H9 (cell line): ENCODE data around the gene RIPK1. TPM values are rescaled to one million over a fixed set of nuclear protein-coding genes. Genes with fewer than 3 reads are reported as not detected.

Experiments used
- DNase-seq: peaks from one replicate; pipeline ENCODE4 v3.0.0-alpha.2; 2017
- H2AFZ ChIP-seq: one replicate; pipeline ENCODE4 v1.6.1; 2013; ENCODE audit warnings: mild to moderate bottlenecking, low read length, control low read depth, moderate library complexity
- H2AK5ac ChIP-seq: 2 replicates; pipeline ENCODE4 v1.6.1; 2013; ENCODE audit warnings: low read length, control low read depth, mixed read lengths; ENCODE audit not compliant: insufficient read length
- H2BK120ac ChIP-seq: one replicate; pipeline ENCODE4 v1.6.1; 2013; ENCODE audit warnings: low read depth, mild to moderate bottlenecking, low read length, control low read depth, inconsistent platforms; ENCODE audit not compliant: poor library complexity, severe bottlenecking
- H2BK12ac ChIP-seq: 2 replicates; pipeline ENCODE4 v1.6.1; 2013; ENCODE audit warnings: low read length, control low read depth, mixed read lengths, low read depth; ENCODE audit not compliant: insufficient read length
- H2BK15ac ChIP-seq: 2 replicates; pipeline ENCODE4 v1.6.1; 2013; ENCODE audit warnings: low read depth, low read length, control low read depth
- H2BK20ac ChIP-seq: one replicate; pipeline ENCODE4 v1.6.1; 2013; ENCODE audit warnings: low read depth, mild to moderate bottlenecking, low read length, control low read depth, inconsistent platforms; ENCODE audit not compliant: poor library complexity, severe bottlenecking
- H2BK5ac ChIP-seq: 2 replicates; pipeline ENCODE4 v1.6.1; 2013; ENCODE audit warnings: low read length, control low read depth, mixed read lengths; ENCODE audit not compliant: insufficient read length
- H3K14ac ChIP-seq: 2 replicates; pipeline ENCODE4 v1.6.1; 2013; ENCODE audit warnings: low read length, control low read depth; ENCODE audit not compliant: insufficient read depth
- H3K18ac ChIP-seq: 2 replicates; pipeline ENCODE4 v1.6.1; 2013; ENCODE audit warnings: low read depth, mild to moderate bottlenecking, mixed read lengths, low read length, control low read depth; ENCODE audit not compliant: insufficient read length
- H3K23ac ChIP-seq: 2 replicates; pipeline ENCODE4 v1.6.1; 2013; ENCODE audit warnings: low read length, control low read depth, mixed read lengths, low read depth; ENCODE audit not compliant: insufficient read length
- H3K23me2 ChIP-seq: 2 replicates; pipeline ENCODE4 v1.6.1; 2013; ENCODE audit warnings: low read depth, mild to moderate bottlenecking, mixed read lengths, low read length, control low read depth; ENCODE audit not compliant: insufficient read length, poor library complexity, severe bottlenecking
- H3K27ac ChIP-seq: 2 replicates; pipeline ENCODE4 v1.5.1; 2013; ENCODE audit warnings: low read length, control low read depth, mixed read lengths, low read depth; ENCODE audit not compliant: insufficient read length
- H3K27me3 ChIP-seq: 2 replicates; pipeline ENCODE4 v1.6.1; 2013; ENCODE audit warnings: low read length, control low read depth, inconsistent platforms; ENCODE audit not compliant: insufficient read depth
- H3K4ac ChIP-seq: 2 replicates; pipeline ENCODE4 v1.6.1; 2013; ENCODE audit warnings: low read depth, mild to moderate bottlenecking, control low read depth, inconsistent platforms, low read length, moderate library complexity
- H3K4me1 ChIP-seq: 2 replicates; pipeline ENCODE4 v1.6.1; 2013; ENCODE audit warnings: low read length, control low read depth, inconsistent platforms; ENCODE audit not compliant: insufficient read depth
- H3K4me2 ChIP-seq: 2 replicates; pipeline ENCODE4 v1.6.1; 2013; ENCODE audit warnings: low read length, control low read depth, mixed read lengths; ENCODE audit not compliant: insufficient read length, insufficient read depth
- H3K56ac ChIP-seq: 2 replicates; pipeline ENCODE4 v1.6.1; 2013; ENCODE audit warnings: low read depth, mild to moderate bottlenecking, mixed read lengths, low read length, control low read depth; ENCODE audit not compliant: insufficient read length
- H3K79me1 ChIP-seq: 2 replicates; pipeline ENCODE4 v1.6.1; 2013; ENCODE audit warnings: low read depth, mild to moderate bottlenecking, moderate library complexity, low read length, control low read depth, inconsistent platforms; ENCODE audit not compliant: insufficient read depth, poor library complexity, severe bottlenecking
- H3K79me2 ChIP-seq: 2 replicates; pipeline ENCODE4 v1.6.1; 2013; ENCODE audit warnings: low read length, control low read depth, inconsistent platforms; ENCODE audit not compliant: insufficient read depth
- H3K9ac ChIP-seq: 2 replicates; pipeline ENCODE4 v1.6.1; 2013; ENCODE audit warnings: low read length, control low read depth, mixed read lengths; ENCODE audit not compliant: insufficient read length; ENCODE audit errors: extremely low read depth
- H3K9me3 ChIP-seq: one replicate; pipeline ENCODE4 v1.6.1; 2013; ENCODE audit warnings: low read depth, low read length, inconsistent platforms; ENCODE audit not compliant: control insufficient read depth
- H3T11ph ChIP-seq: one replicate; pipeline ENCODE4 v1.6.1; 2013; ENCODE audit warnings: mild to moderate bottlenecking, low read length, control low read depth, inconsistent platforms
- H4K20me1 ChIP-seq: one replicate; pipeline ENCODE4 v1.6.1; 2013; ENCODE audit not compliant: control insufficient read depth, insufficient read length, insufficient read depth
- H4K5ac ChIP-seq: 2 replicates; pipeline ENCODE4 v1.6.1; 2013; ENCODE audit warnings: low read depth, mild to moderate bottlenecking, mixed read lengths, low read length, control low read depth; ENCODE audit not compliant: insufficient read length
- H4K8ac ChIP-seq: replicated peaks from 2 replicates; pipeline ENCODE4 v1.6.1; 2013; ENCODE audit warnings: low read length, control low read depth, mixed read lengths, low read depth; ENCODE audit not compliant: insufficient read length
- H4K91ac ChIP-seq: 2 replicates; pipeline ENCODE4 v1.6.1; 2013; ENCODE audit warnings: low read depth, mild to moderate bottlenecking, moderate library complexity, mixed read lengths, low read length, control low read depth; ENCODE audit not compliant: insufficient read length
- H3K27ac Mint-ChIP-seq, 3 experiments: 2 replicates in 2 of 3; 3 replicates in 1 of 3; pipeline ENCODE4 v1.8.0; 2020 to 2021; ENCODE audit warnings: mixed read lengths in 3 of 3, mild to moderate bottlenecking in 1 of 3, moderate library complexity in 1 of 3
- H3K27me3 Mint-ChIP-seq: 2 replicates; pipeline ENCODE4 v1.8.0; 2021; ENCODE audit warnings: low read depth, mild to moderate bottlenecking, moderate library complexity, mixed read lengths
- H3K36me3 Mint-ChIP-seq, 3 experiments: 2 replicates in 2 of 3; 3 replicates in 1 of 3; pipeline ENCODE4 v1.8.0; 2020 to 2021; ENCODE audit warnings: low read depth in 3 of 3, mixed read lengths in 3 of 3; ENCODE audit not compliant: insufficient read depth in 1 of 3
- H3K4me1 Mint-ChIP-seq, 2 experiments: 2 replicates each; pipeline ENCODE4 v1.8.0; 2020; ENCODE audit warnings: mixed read lengths in 2 of 2
- H3K4me3 Mint-ChIP-seq, 2 experiments: 2 replicates in 1 of 2; 3 replicates in 1 of 2; pipeline ENCODE4 v1.8.0; 2020 to 2021; ENCODE audit warnings: mild to moderate bottlenecking in 2 of 2, mixed read lengths in 2 of 2, moderate library complexity in 1 of 2
- H3K9me3 Mint-ChIP-seq, 2 experiments: 2 replicates in 1 of 2; 3 replicates in 1 of 2; pipeline ENCODE4 v1.8.0; 2020; ENCODE audit warnings: mild to moderate bottlenecking in 2 of 2, mixed read lengths in 2 of 2, moderate library complexity in 1 of 2
- WGBS: extraction: QIAGEN DNeasy Blood & Tissue Kit; methylation state at CpG from one replicate; pipeline ENCODE4 v1.1.7; 2013; ENCODE audit warnings: missing lambda C conversion rate, low lambda C conversion rate, mixed read lengths; ENCODE audit not compliant: insufficient read length; ENCODE audit errors: extremely low coverage; 5-methylcytosine and 5-hydroxymethylcytosine counted together
- total RNA-seq: library from RNA; stranded (reverse); gene quantifications from 2 replicates; pipeline ENCODE4 v1.2.1, GENCODE V29; 2021
- TF ChIP-seq, protein P1 (sequence below): fragments of 200-600 bp; sonication (generic); conservative IDR thresholded peaks from 3 replicates; pipeline ENCODE4 v1.8.0; 2021; ENCODE audit warnings: antibody characterized with exemption, mild to moderate bottlenecking

The RIPK1 gene
- total RNA-seq, 1 experiment from 2014 or later: 24.6 TPM

DNA sequence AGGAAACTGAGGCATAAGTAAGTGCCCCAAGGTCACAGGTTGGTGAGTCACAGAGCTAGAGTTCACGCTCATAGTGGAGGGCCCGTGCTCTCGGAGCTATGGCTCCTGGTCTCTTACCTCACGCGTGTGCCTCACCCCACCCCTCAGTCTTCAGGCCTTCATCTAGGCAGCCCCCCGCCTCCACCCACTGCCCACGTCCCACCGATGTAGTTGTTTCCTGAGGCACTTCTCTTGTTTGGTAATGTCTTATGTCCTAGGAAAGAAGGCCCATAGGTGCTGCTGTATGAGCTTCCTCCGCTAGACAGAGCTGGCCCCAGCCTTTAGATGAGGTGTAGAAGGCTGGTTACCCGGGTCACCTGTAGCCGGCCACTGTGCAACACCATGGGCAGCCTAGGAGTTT is 5.1 kb downstream of the RIPK1 start:
- Histone ChIP-seq H3K23me2 (peaks cover 6% of the 10 kb centered on the region), H4K91ac (no peak overlapping the region), H2AFZ (no peak overlapping the region), H3K56ac (no peak overlapping the region), H2BK20ac (no peak overlapping the region), H2BK15ac (no peak overlapping the region), H3K79me1 (peaks cover 3% of the 10 kb centered on the region), H3K14ac (peak overlapping the region; percentile 12; the same call in 1 of the 2 replicates), H2BK12ac (peak overlapping the region; percentile 45), H3K27me3 (no peaks in the 10 kb centered on the region), H3T11ph (no peak overlapping the region), H3K27ac (peak overlapping the region; percentile 12), H2BK120ac (no peak overlapping the region), H3K4ac (no peak overlapping the region), H4K20me1 (no peaks in the 10 kb centered on the region), H2AK5ac (peak overlapping the region; percentile 30), H3K23ac (no peak overlapping the region), H3K4me1 (peaks cover 22% of the 10 kb centered on the region; the same call in 1 of the 2 replicates), H4K5ac (no peak overlapping the region), H3K9me3 (peaks cover 5% of the 10 kb centered on the region), H3K9ac (no peak overlapping the region), H2BK5ac (peak overlapping the region; percentile 35), H3K4me2 (no peak overlapping the region), H3K79me2 (peaks cover 10% of the 10 kb centered on the region; the same call in 1 of the 2 replicates), H3K18ac (no peak overlapping the region), H4K8ac (no peak overlapping the region)
- Mint-ChIP-seq H3K36me3 (peaks cover 21 to 38% (median 30%) of the 10 kb centered on the region in 3 experiments), H3K27me3 (no peaks in the 10 kb centered on the region), H3K9me3 (peaks cover 6 to 9% of the 10 kb centered on the region in 2 experiments; a peak in 4 of 5 replicates), H3K27ac (peak overlapping the region; percentile 44 to 82 (median 49); a peak in 2 of 7 replicates), H3K4me3 (no peak overlapping the region), H3K4me1 (peaks cover 55 to 58% of the 10 kb centered on the region in 2 experiments)
- no peak for DNase-seq
- TF ChIP-seq, protein P1, sequence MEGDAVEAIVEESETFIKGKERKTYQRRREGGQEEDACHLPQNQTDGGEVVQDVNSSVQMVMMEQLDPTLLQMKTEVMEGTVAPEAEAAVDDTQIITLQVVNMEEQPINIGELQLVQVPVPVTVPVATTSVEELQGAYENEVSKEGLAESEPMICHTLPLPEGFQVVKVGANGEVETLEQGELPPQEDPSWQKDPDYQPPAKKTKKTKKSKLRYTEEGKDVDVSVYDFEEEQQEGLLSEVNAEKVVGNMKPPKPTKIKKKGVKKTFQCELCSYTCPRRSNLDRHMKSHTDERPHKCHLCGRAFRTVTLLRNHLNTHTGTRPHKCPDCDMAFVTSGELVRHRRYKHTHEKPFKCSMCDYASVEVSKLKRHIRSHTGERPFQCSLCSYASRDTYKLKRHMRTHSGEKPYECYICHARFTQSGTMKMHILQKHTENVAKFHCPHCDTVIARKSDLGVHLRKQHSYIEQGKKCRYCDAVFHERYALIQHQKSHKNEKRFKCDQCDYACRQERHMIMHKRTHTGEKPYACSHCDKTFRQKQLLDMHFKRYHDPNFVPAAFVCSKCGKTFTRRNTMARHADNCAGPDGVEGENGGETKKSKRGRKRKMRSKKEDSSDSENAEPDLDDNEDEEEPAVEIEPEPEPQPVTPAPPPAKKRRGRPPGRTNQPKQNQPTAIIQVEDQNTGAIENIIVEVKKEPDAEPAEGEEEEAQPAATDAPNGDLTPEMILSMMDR: no peak
- WGBS: no CpG with 5 or more reads among the region's 11 CpGs
